ENCODE data around the gene ZNF778.

- TF ChIP-seq FOXK1 (CRISPR knock-in tag; IDR thresholded peaks at IDR 0.05): no peak
- TF ChIP-seq CTCF (IDR thresholded peaks at IDR 0.05): no peak
- TF ChIP-seq ZNF219 (CRISPR knock-in tag; IDR thresholded peaks at IDR 0.05; ENCODE audit: borderline replicate concordance): no peak
- TF ChIP-seq MLX (CRISPR knock-in tag; IDR thresholded peaks at IDR 0.05): no peak
- TF ChIP-seq JUN (CRISPR knock-in tag; IDR thresholded peaks at IDR 0.05): no peak
- TF ChIP-seq NR3C1 (CRISPR knock-in tag; conservative IDR thresholded peaks at IDR 0.05; ENCODE audit: low read depth): no peak
- no peak for TF ChIP-seq FOXP4 (CRISPR knock-in tag; IDR thresholded peaks at IDR 0.05)
- no peak for TF ChIP-seq ZNF232 (CRISPR knock-in tag; IDR thresholded peaks at IDR 0.05)
- no peak for TF ChIP-seq NR2C2 (CRISPR knock-in tag; IDR thresholded peaks at IDR 0.05)
- no peak for TF ChIP-seq ZBTB43 (CRISPR knock-in tag; IDR thresholded peaks at IDR 0.05)
- no peak for TF ChIP-seq ATF1 (CRISPR knock-in tag; IDR thresholded peaks at IDR 0.05)
Observed at GRCh38 chr16:89281829-89282228, 64.3 kb downstream of the ZNF778 start.
